DMS53 (cell line): ENCODE results near the gene ADAMTSL1.

ENCODE experiments used
- DNase-seq: peaks from one replicate; lab custom pipeline; 2025; lab: John Stamatoyannopoulos, UW

The ADAMTSL1 gene

GRCh38 chr9:18941060-18941740 lies 467.2 kb downstream of the ADAMTSL1 start:
- DNase-seq = no peak

- no peak for DNase-seq
Observed at GRCh38 chr9:18942801-18943200, 468.8 kb downstream of the ADAMTSL1 start.

DNA sequence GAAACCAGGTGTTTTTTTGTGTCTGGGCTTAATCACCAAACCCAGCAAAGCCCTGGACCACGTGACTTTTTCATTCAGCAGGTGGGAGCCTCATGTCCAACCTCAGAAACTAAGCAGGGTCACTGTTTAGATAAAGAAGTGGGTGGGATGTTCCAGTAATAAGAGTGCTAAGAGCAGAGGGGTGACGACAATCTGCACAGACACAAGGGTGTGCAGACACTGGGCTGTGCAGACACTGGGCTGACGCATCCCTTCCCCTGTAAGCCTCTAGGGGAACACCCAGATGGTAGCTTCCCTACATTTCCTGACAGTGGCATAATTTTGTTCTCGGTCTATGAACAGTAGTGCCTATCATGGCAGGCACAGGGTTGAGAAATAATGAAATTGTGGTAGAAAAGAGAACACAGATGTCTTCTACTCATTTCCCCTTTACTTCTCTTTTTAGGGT lies 474.0 kb downstream of the ADAMTSL1 start:
- no peak for DNase-seq

DNA sequence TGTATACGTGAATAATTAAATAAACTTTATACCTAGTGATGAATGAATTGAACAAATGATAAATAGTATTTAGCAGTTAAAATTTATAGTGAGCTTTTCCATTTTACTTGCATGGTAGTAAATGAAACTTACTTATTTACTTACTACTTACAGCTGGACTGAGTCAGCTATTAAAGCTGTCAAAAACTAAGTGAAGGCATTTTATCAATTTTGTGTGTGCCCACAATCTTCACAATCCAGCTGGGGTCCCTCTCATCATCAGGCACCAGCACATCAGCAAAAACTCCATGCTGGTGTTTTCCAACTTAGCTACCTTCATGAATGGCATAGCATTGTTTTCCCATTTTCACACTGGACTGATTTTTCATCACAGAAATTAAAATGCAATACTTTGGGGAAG lies 478.0 kb downstream of the ADAMTSL1 start:
- no peak for DNase-seq

GRCh38 chr9:18955626-18956025 lies 481.7 kb downstream of the ADAMTSL1 start:
- no peak for DNase-seq
